Upper lobe of left lung (tissue), 4 donors: Measurements from ENCODE around the gene SNCAIP.

Experiments used
- CTCF ChIP-seq, 6 experiments: fragments of 450-650 bp in 4 of 6; fragments of 200-600 bp in 2 of 6; sonication (generic) in 2 of 6; IDR thresholded peaks; one replicate each; pipeline ENCODE4 v1.5.1; 2016 to 2019; ENCODE audit warnings: antibody characterized with exemption in 6 of 6
- EP300 ChIP-seq, 4 donors: sonication (generic); formaldehyde crosslinking; IDR thresholded peaks; one replicate each; pipeline ENCODE4 v1.5.1; 2017; ENCODE audit warnings: antibody characterized with exemption in 4 of 4, control low read depth in 2 of 4
- POLR2A ChIP-seq, 4 donors: fragments of 450-650 bp; IDR thresholded peaks; one replicate each; pipeline ENCODE4 v1.5.1; 2016 to 2017; ENCODE audit warnings: antibody characterized with exemption in 4 of 4, mild to moderate bottlenecking in 2 of 4
- POLR2AphosphoS5 ChIP-seq, 2 donors: sonication (generic); formaldehyde crosslinking; IDR thresholded peaks; one replicate each; pipeline ENCODE4 v1.5.1; 2017; ENCODE audit warnings: antibody characterized with exemption in 2 of 2

- TF ChIP-seq POLR2AphosphoS5 (IDR thresholded peaks at IDR 0.05) (no peak), CTCF (IDR thresholded peaks at IDR 0.05) (no peak), POLR2A (IDR thresholded peaks at IDR 0.05) (no peak), EP300 (IDR thresholded peaks at IDR 0.05) (no peak)
Observed at GRCh38 chr5:122439645-122440044, 127.6 kb downstream of the SNCAIP start.
